ENCODE results near the gene TBC1D22A.
"Not testable (repeated sequence)": the region's sequence is repeated elsewhere in the genome, so short reads cannot be mapped to it uniquely, and the experiment has no call there.

GRCh38 chr22:46978668-46979067, 216.2 kb downstream of the TBC1D22A start:
- TF ChIP-seq CTCF, POLR2A (IDR thresholded peaks at IDR 0.05): not testable (repeated sequence)

Measured in heart left ventricle (tissue), 13 donors.